ENCODE measurements around the gene ATP6V1B1. TPM values are rescaled to one million over a fixed set of nuclear protein-coding genes. Genes with fewer than 3 reads are reported as not detected.

ATP6V1B1 gene
- total RNA-seq, 2 experiments from 2014 or later = not detected

GRCh38 chr2:70991742-70992141 lies 56.0 kb downstream of the ATP6V1B1 start:
- ATAC-seq (ENCODE audit: poor library complexity) (no peak), DNase-seq (no peak)
- intact Hi-C loops (cut with DNase I, micrococcal nuclease) = loop anchor here in 1 of 2 experiments (5.0 to 10.0 kb wide), 2 partner anchors 76 to 233 kb away; partner anchors contain the start of genes NAGK and PAIP2B
- Histone ChIP-seq H3K9me3 (ENCODE audit: control insufficient read depth in 1 of 2, insufficient read depth in 1 of 2, low read length in 2 of 2) (no peaks in the 10 kb centered on the region), H3K27me3 (ENCODE audit: control insufficient read depth in 1 of 2, insufficient read depth in 2 of 2, low read length in 2 of 2) (no peaks in the 10 kb centered on the region), H3K27ac (ENCODE audit: low read depth in 1 of 2, low read length in 2 of 2) (no peak overlapping the region), H3K4me1 (ENCODE audit: insufficient read depth, low read length) (peaks cover 26% of the 10 kb centered on the region), H3K4me3 (ENCODE audit: low read length) (no peak overlapping the region), H3K36me3 (ENCODE audit: insufficient read depth, low read length) (peaks cover 55% of the 10 kb centered on the region)
- no peaks in the 10 kb centered on the region for H3K27me3 Mint-ChIP-seq
- no peaks in the 10 kb centered on the region for H3K9me3 Mint-ChIP-seq
- peaks cover 68% of the 10 kb centered on the region for H3K36me3 Mint-ChIP-seq (ENCODE audit: low read depth)
- H3K4me1 Mint-ChIP-seq (ENCODE audit: low read depth) = peaks cover 42% of the 10 kb centered on the region
- peak overlapping the region; percentile 27 for H3K4me3 Mint-ChIP-seq
- peak overlapping the region; percentile 45 for H3K27ac Mint-ChIP-seq
- ChIA-PET CTCF (interaction anchor here (2.0 kb wide), 1 partner anchor 9 kb away, joined by 4 read pairs; no protein-coding TSS in a partner anchor), POLR2A (interaction anchor here (2.9 kb wide), 1 partner anchor 77 kb away, joined by 9 read pairs; the partner anchor contains the start of gene NAGK)
- no peak for TF ChIP-seq CTCF (IDR thresholded peaks at IDR 0.05)

- Histone ChIP-seq H3K4me1 (ENCODE audit: insufficient read depth, low read length) (peaks cover 26% of the 10 kb centered on the region), H3K27ac (ENCODE audit: low read depth in 1 of 2, low read length in 2 of 2) (peak overlapping the region in 1 of 2 donors; percentile 35), H3K36me3 (ENCODE audit: insufficient read depth, low read length) (peaks cover 40% of the 10 kb centered on the region), H3K4me3 (ENCODE audit: low read length) (peak overlapping the region; percentile 90), H3K27me3 (ENCODE audit: control insufficient read depth in 1 of 2, insufficient read depth in 2 of 2, low read length in 2 of 2) (no peaks in the 10 kb centered on the region), H3K9me3 (ENCODE audit: control insufficient read depth in 1 of 2, insufficient read depth in 1 of 2, low read length in 2 of 2) (no peaks in the 10 kb centered on the region)
- CTCF ChIA-PET = interaction anchor here (0.8 to 2.0 kb wide), 4 partner anchors 8 to 45 kb away, joined by 3 to 5 read pairs (median 4); no protein-coding TSS in a partner anchor
- H3K4me3 Mint-ChIP-seq = peak overlapping the region; percentile 98
- H3K36me3 Mint-ChIP-seq (ENCODE audit: low read depth) = peaks cover 56% of the 10 kb centered on the region
- POLR2A ChIA-PET = interaction anchor here (1.1 to 2.9 kb wide), 2 partner anchors 75 to 1305 kb away, joined by 3 to 9 read pairs; partner anchors contain the start of gene NAGK
- H3K27me3 Mint-ChIP-seq = no peaks in the 10 kb centered on the region
- no peak for TF ChIP-seq CTCF (IDR thresholded peaks at IDR 0.05)
- peak in 1 of 14 experiments; percentile 16 for DNase-seq
- no peak for ATAC-seq (ENCODE audit: poor library complexity)
- intact Hi-C loops (cut with DNase I, micrococcal nuclease) = loop anchor here in 1 of 2 experiments (5.0 to 10.0 kb wide), 2 partner anchors 74 to 232 kb away; partner anchors contain the start of genes NAGK and PAIP2B
- peaks cover 42% of the 10 kb centered on the region for H3K4me1 Mint-ChIP-seq (ENCODE audit: low read depth)
- H3K27ac Mint-ChIP-seq = peak overlapping the region; percentile 90
- H3K9me3 Mint-ChIP-seq = no peaks in the 10 kb centered on the region
Measured at GRCh38 chr2:70992945-70993853, 57.5 kb downstream of the ATP6V1B1 start.

GRCh38 chr2:70994009-70994698 lies 58.5 kb downstream of the ATP6V1B1 start:
- TF ChIP-seq CTCF (IDR thresholded peaks at IDR 0.05) = no peak
- peak overlapping the region; percentile 90 for H3K27ac Mint-ChIP-seq
- intact Hi-C loops (cut with DNase I, micrococcal nuclease) = loop anchor here (2.0 to 10.0 kb wide), 4 partner anchors 17 to 231 kb away; partner anchors contain the start of genes MCEE (in 1 of the 2), MPHOSPH10 (in 1 of the 2), NAGK (in 1 of the 2) and PAIP2B (in 1 of the 2)
- H3K4me3 Mint-ChIP-seq = peak overlapping the region; percentile 98
- peak overlapping the region; percentile 35 to 62 for H3K27ac ChIP-seq (ENCODE audit: low read depth in 1 of 2, low read length in 2 of 2)
- H3K9me3 Mint-ChIP-seq = no peaks in the 10 kb centered on the region
- peaks cover 27% of the 10 kb centered on the region for H3K4me1 ChIP-seq (ENCODE audit: insufficient read depth, low read length)
- no peaks in the 10 kb centered on the region for H3K9me3 ChIP-seq (ENCODE audit: control insufficient read depth in 1 of 2, insufficient read depth in 1 of 2, low read length in 2 of 2)
- H3K4me1 Mint-ChIP-seq (ENCODE audit: low read depth) = peaks cover 37% of the 10 kb centered on the region
- H3K36me3 ChIP-seq (ENCODE audit: insufficient read depth, low read length) = peaks cover 31% of the 10 kb centered on the region
- ChIA-PET POLR2A (interaction anchor here (1.1 kb wide), 1 partner anchor 1306 kb away, joined by 3 read pairs; no protein-coding TSS in a partner anchor), CTCF (interaction anchor here (1.0 to 1.9 kb wide), 5 partner anchors 10 to 77 kb away, joined by 3 to 7 read pairs (median 5); no protein-coding TSS in a partner anchor)
- H3K4me3 ChIP-seq (ENCODE audit: low read length) = peak overlapping the region; percentile 90
- no peaks in the 10 kb centered on the region for H3K27me3 ChIP-seq (ENCODE audit: control insufficient read depth in 1 of 2, insufficient read depth in 2 of 2, low read length in 2 of 2)
- ATAC-seq (ENCODE audit: poor library complexity) (peak; percentile 7), DNase-seq (peak in 4 of 14 experiments; percentile 23 to 51 (median 40))
- H3K27me3 Mint-ChIP-seq = no peaks in the 10 kb centered on the region
- peaks cover 46% of the 10 kb centered on the region for H3K36me3 Mint-ChIP-seq (ENCODE audit: low read depth)

All from CD4-positive, alpha-beta T cell (primary cell).